SU-DHL-6 (cell line): ENCODE measurements around the gene PBX1.

ENCODE experiments used
- CTCF ChIP-seq: fragments of 200-600 bp; sonication (generic); IDR thresholded peaks from one replicate; pipeline ENCODE4 v1.5.1; 2017; ENCODE audit warnings: antibody characterized with exemption, mild to moderate bottlenecking, low read length, moderate library complexity; ENCODE audit not compliant: insufficient read depth, poor library complexity, severe bottlenecking
- EZH2phosphoT487 ChIP-seq: fragments of 200-600 bp; sonication (generic), shearing (Covaris generic); conservative IDR thresholded peaks from 2 replicates; pipeline ENCODE4 v1.6.1; 2018; ENCODE audit warnings: mild to moderate bottlenecking, antibody characterized with exemption, low read length, moderate library complexity, mixed read lengths

GRCh38 chr1:164759979-164760469 lies 201.0 kb downstream of the PBX1 start:
- TF ChIP-seq CTCF (no peak), EZH2phosphoT487 (no peak)
